Bronchial epithelial cell (primary cell): Measurements from ENCODE around the gene DLX2. TPM values are rescaled to one million over a fixed set of nuclear protein-coding genes. Genes with fewer than 3 reads are reported as not detected.

Experiments
- DNase-seq: peaks from one replicate; pipeline ENCODE4 v3.0.0-alpha.2; 2010; ENCODE audit warnings: low read depth
- FAIRE-seq: peaks from 2 replicates; lab custom pipeline; 2011; peaks lifted over from hg19 to GRCh38; lab: Jason Lieb, UNC
- H3K27me3 ChIP-seq: 2 replicates; pipeline ENCODE4 v1.5.1; 2011; ENCODE audit warnings: low read length; ENCODE audit not compliant: control insufficient read depth, insufficient read depth
- H3K36me3 ChIP-seq: 2 replicates; pipeline ENCODE4 v1.5.1; 2011; ENCODE audit warnings: low read length; ENCODE audit not compliant: control insufficient read depth, insufficient read depth
- H3K4me3 ChIP-seq: 2 replicates; pipeline ENCODE4 v1.5.1; 2011; ENCODE audit warnings: mild to moderate bottlenecking, low read depth, low read length, control low read depth
- CTCF ChIP-seq: IDR thresholded peaks from 2 replicates; pipeline ENCODE4 v1.5.1; 2011; ENCODE audit warnings: mild to moderate bottlenecking, moderate library complexity, low read length, control low read depth, inconsistent platforms; ENCODE audit not compliant: insufficient read depth, severe bottlenecking
- total RNA-seq: library from RNA; depleted of rRNA; stranded (reverse); fragments of >200 nt; gene quantifications from 2 replicates; pipeline ENCODE4 v1.2.1, GENCODE V29; 2014

Gene DLX2
- total RNA-seq, 1 donor from 2014 or later, result not detected

- no peaks in the 10 kb centered on the region for H3K36me3 ChIP-seq
- H3K27me3 ChIP-seq, result peaks cover 23% of the 10 kb centered on the region
- TF ChIP-seq CTCF, result no peak
- FAIRE-seq (no peak), DNase-seq (no peak)
- no peak overlapping the region for H3K4me3 ChIP-seq
Measured at GRCh38 chr2:172099472-172100079, 3.1 kb downstream of the DLX2 start.

GRCh38 chr2:172098650-172099471 lies 3.8 kb downstream of the DLX2 start:
- TF ChIP-seq CTCF, result no peak
- H3K27me3 ChIP-seq, result peaks cover 26% of the 10 kb centered on the region
- H3K36me3 ChIP-seq, result no peaks in the 10 kb centered on the region
- FAIRE-seq, result no peak
- peak; percentile 50 for DNase-seq
- H3K4me3 ChIP-seq, result peak overlapping the region; percentile 17

- H3K36me3 ChIP-seq, result no peaks in the 10 kb centered on the region
- DNase-seq (no peak), FAIRE-seq (no peak)
- no peak overlapping the region for H3K4me3 ChIP-seq
- peaks cover 30% of the 10 kb centered on the region for H3K27me3 ChIP-seq
- no peak for TF ChIP-seq CTCF
Measured at GRCh38 chr2:172098287-172098649, 4.4 kb downstream of the DLX2 start.

- Histone ChIP-seq H3K36me3 (no peaks in the 10 kb centered on the region), H3K27me3 (peaks cover 36% of the 10 kb centered on the region), H3K4me3 (no peak overlapping the region)
- FAIRE-seq (no peak), DNase-seq (no peak)
- no peak for TF ChIP-seq CTCF
Measured at GRCh38 chr2:172097557-172098131, 5.1 kb downstream of the DLX2 start.

GRCh38 chr2:172096626-172097547 lies 5.8 kb downstream of the DLX2 start:
- Histone ChIP-seq H3K4me3 (peak overlapping the region; percentile 41), H3K27me3 (peaks cover 40% of the 10 kb centered on the region), H3K36me3 (no peaks in the 10 kb centered on the region)
- peak; percentile 87 for DNase-seq
- TF ChIP-seq CTCF, result no peak
- no peak for FAIRE-seq
